Adrenal gland (tissue), 12 donors: ENCODE data around the gene HOXA9. TPM values are rescaled to one million over a fixed set of nuclear protein-coding genes. Genes with fewer than 3 reads are reported as not detected.

ENCODE experiments used
- DNase-seq, 7 donors: peaks; one replicate each; pipeline ENCODE4 v3.0.0-alpha.2; 2019 to 2020
- H3K27ac ChIP-seq, 5 donors: fragments of 200-600 bp; sonication (generic) in 4 of 5; 1 replicate in 3 of 5; 2 replicates in 2 of 5; pipeline versions ENCODE4 v1.5.1 to v1.8.0; 2016 to 2020; ENCODE audit warnings: mild to moderate bottlenecking in 1 of 5
- H3K27me3 ChIP-seq: fragments of 200-600 bp; 2 replicates; pipeline ENCODE4 v1.8.0; 2021
- H3K36me3 ChIP-seq, 2 donors: fragments of 200-600 bp; replicated peaks in 1 of 2; 1 replicate in 1 of 2; 2 replicates in 1 of 2; pipeline versions ENCODE4 v1.5.1 to v1.8.0; 2018 to 2022
- H3K4me1 ChIP-seq, 2 donors: fragments of 200-600 bp; replicated peaks in 1 of 2; 1 replicate in 1 of 2; 2 replicates in 1 of 2; pipeline versions ENCODE4 v1.5.1 to v1.8.0; 2018 to 2021
- H3K4me3 ChIP-seq, 4 donors: fragments of 200-600 bp; sonication (generic) in 3 of 4; one replicate each; pipeline ENCODE4 v1.5.1; 2016 to 2018
- H3K9me3 ChIP-seq, 3 donors: fragments of 200-600 bp; sonication (generic) in 1 of 3; replicated peaks in 1 of 3; 1 replicate in 2 of 3; 2 replicates in 1 of 3; pipeline versions ENCODE4 v1.5.1 to v1.8.0; 2016 to 2021
- CTCF ChIP-seq, 6 experiments: fragments of 450-650 bp in 4 of 6; fragments of 200-600 bp in 2 of 6; sonication (generic) in 1 of 6; IDR thresholded peaks; 1 replicate in 5 of 6; 2 replicates in 1 of 6; pipeline versions ENCODE4 v1.5.1 to v1.8.0; 2016 to 2021; ENCODE audit warnings: antibody characterized with exemption in 6 of 6, mild to moderate bottlenecking in 2 of 6, moderate library complexity in 1 of 6
- POLR2A ChIP-seq, 2 donors: fragments of 450-650 bp; IDR thresholded peaks; one replicate each; pipeline ENCODE4 v1.6.1; 2017; ENCODE audit warnings: antibody characterized with exemption in 2 of 2, mild to moderate bottlenecking in 2 of 2, moderate library complexity in 1 of 2
- WGBS, 4 donors: extraction: QIAGEN DNeasy Blood & Tissue Kit in 2 of 4; methylation state at CpG; one replicate each; pipeline versions ENCODE4 v1.1.5 to v1.1.7; 2013 to 2017; 5-methylcytosine and 5-hydroxymethylcytosine counted together
- intact Hi-C, 2 donors: fragments of 100-400 bp; cut with DNase I; formaldehyde crosslinking; loops; one replicate each; pipeline versions ENCODE4 v1.14.1 to v1.15.0; 2022 to 2023
- polyA plus RNA-seq, 3 donors: library from polyadenylated mRNA; stranded (reverse); fragments of 200-250 nt in 2 of 3; fragments of 350-450 nt in 1 of 3; fragmentation: Illumina TruSeq in 1 of 3; extraction: RNeasy Lipid Tissue Mini Kit (QIAGEN cat#74804) in 1 of 3; gene quantifications; one replicate each; pipeline ENCODE4 v1.2.3, GENCODE V29; 2013 to 2014
- total RNA-seq, 9 donors: library from RNA; depleted of rRNA in 4 of 9; stranded (reverse); fragments of >200 nt in 4 of 9; fragments of 120-200 nt in 1 of 9; fragmentation: NEBNext Ultra II Directional in 1 of 9; extraction: Animal tissue kit (Norgen Biotek cat#: 25700) in 1 of 9; gene quantifications; one replicate each; pipeline versions ENCODE4 v1.1.0 to v1.2.4, GENCODE V29; 2013 to 2023
- donor health status: healthy with polysubstance abuse.
- donor health status: Bipolar disorder and iron deficiency.
- donor health status: DM: yes; HTN: yes; CAD: no.
- donor health status: DM: no; HTN: no; CAD: no.
- donor health status: DM: no; HTN: no; CAD: no.
- donor health status: DM: yes; HTN: yes; CAD: no.

HOXA9 gene
- total and polyA plus RNA-seq, 12 donors, result 2.6 to 26.7 (median 11.7) TPM

- no peak for DNase-seq
- Histone ChIP-seq H3K27ac (peak overlapping the region in 4 of 5 donors; percentile 59 to 99 (median 80)), H3K27me3 (no peaks in the 10 kb centered on the region), H3K4me3 (peak overlapping the region in 1 of 4 donors; percentile 25), H3K4me1 (peaks cover 14 to 33% of the 10 kb centered on the region in 2 donors), H3K9me3 (no peaks in the 10 kb centered on the region), H3K36me3 (no peaks in the 10 kb centered on the region)
- 74 to 80% (median 76%) methylated on average over 11 of the region's 11 CpGs for WGBS, 4 donors
- TF ChIP-seq CTCF (IDR thresholded peaks at IDR 0.05) (no peak), POLR2A (IDR thresholded peaks at IDR 0.05) (no peak)
- intact Hi-C loops, result no loop called here
Observed at GRCh38 chr7:27138985-27139333, 26.4 kb downstream of the HOXA9 start.

- peaks cover 12 to 37% of the 10 kb centered on the region in 2 donors for H3K4me1 ChIP-seq
- WGBS, 4 donors, result 81 to 93% (median 87%) methylated on average over 1 of the region's 1 CpG
Observed at GRCh38 chr7:27138472-27138871, 26.9 kb downstream of the HOXA9 start.

GRCh38 chr7:27137640-27138315 lies 27.6 kb downstream of the HOXA9 start:
- peaks cover 12 to 37% of the 10 kb centered on the region in 2 donors for H3K4me1 ChIP-seq

More at GRCh38 chr7:27138472-27138871, 26.9 kb downstream of the HOXA9 start:
- TF ChIP-seq POLR2A (IDR thresholded peaks at IDR 0.05), result no peak
- TF ChIP-seq CTCF (IDR thresholded peaks at IDR 0.05), result no peak
- Histone ChIP-seq H3K27ac (peak overlapping the region in 4 of 5 donors; percentile 25 to 99 (median 79)), H3K36me3 (no peaks in the 10 kb centered on the region), H3K4me3 (no peak overlapping the region), H3K9me3 (no peaks in the 10 kb centered on the region), H3K27me3 (no peaks in the 10 kb centered on the region)
- peak in 1 of 7 donors; percentile 38 for DNase-seq
- intact Hi-C loops, result no loop called here

GRCh38 chr7:27134392-27134791 lies 30.9 kb downstream of the HOXA9 start:
- H3K4me1 ChIP-seq, result peaks cover 11 to 41% of the 10 kb centered on the region in 2 donors
- TF ChIP-seq CTCF (IDR thresholded peaks at IDR 0.05) (no peak), POLR2A (IDR thresholded peaks at IDR 0.05) (no peak)
- DNase-seq, result peak in 2 of 7 donors; percentile 23 to 57
- intact Hi-C loops, result no loop called here
- no peaks in the 10 kb centered on the region for H3K27me3 ChIP-seq
- peak overlapping the region in 2 of 5 donors; percentile 42 to 73 for H3K27ac ChIP-seq
- H3K4me3 ChIP-seq, result no peak overlapping the region
- no peaks in the 10 kb centered on the region for H3K36me3 ChIP-seq
- H3K9me3 ChIP-seq, result no peaks in the 10 kb centered on the region
- 48 to 63% (median 56%) methylated on average over 2 of the region's 2 CpGs for WGBS, 4 donors

More at GRCh38 chr7:27137640-27138315, 27.6 kb downstream of the HOXA9 start:
- Histone ChIP-seq H3K36me3 (no peaks in the 10 kb centered on the region), H3K27me3 (no peaks in the 10 kb centered on the region), H3K4me3 (no peak overlapping the region), H3K27ac (peak overlapping the region in 4 of 5 donors; percentile 59 to 99 (median 81)), H3K9me3 (no peaks in the 10 kb centered on the region)
- intact Hi-C loops, result no loop called here
- DNase-seq, result no peak
- WGBS, 4 donors, result 80 to 88% (median 86%) methylated on average over 2 of the region's 2 CpGs
- TF ChIP-seq CTCF (IDR thresholded peaks at IDR 0.05) (no peak), POLR2A (IDR thresholded peaks at IDR 0.05) (no peak)
